ENCODE measurements around the gene CRACR2A. TPM values are rescaled to one million over a fixed set of nuclear protein-coding genes. Genes with fewer than 3 reads are reported as not detected.
A peak's percentile ranks its signal among the peaks of the same experiment; 100 is the strongest.

Gene CRACR2A
- total RNA-seq, 2 donors from 2014 or later, result 1.1 to 4.7 TPM

- Histone ChIP-seq H3K36me3 (ENCODE audit: control insufficient read depth, insufficient read depth, low read length) (no peaks in the 10 kb centered on the region), H3K4me3 (ENCODE audit: low read length) (no peak overlapping the region), H3K9me3 (ENCODE audit: control insufficient read depth, low read length) (no peaks in the 10 kb centered on the region), H3K27me3 (ENCODE audit: control insufficient read depth, insufficient read depth, low read length, poor library complexity, severe bottlenecking) (peaks cover 6% of the 10 kb centered on the region), H3K4me1 (ENCODE audit: control insufficient read depth, insufficient read depth, low read length) (no peaks in the 10 kb centered on the region), H3K27ac (ENCODE audit: low read depth, low read length) (no peak overlapping the region), H3K9ac (ENCODE audit: extremely low read depth, low read length, poor library complexity, severe bottlenecking) (no peak overlapping the region)
- DNase-seq, result no peak
- Mint-ChIP-seq H3K9me3 (no peaks in the 10 kb centered on the region), H3K27me3 (ENCODE audit: insufficient read depth) (no peaks in the 10 kb centered on the region), H3K27ac (no peak overlapping the region), H3K36me3 (ENCODE audit: low read depth) (no peaks in the 10 kb centered on the region), H3K4me3 (no peak overlapping the region), H3K4me1 (no peaks in the 10 kb centered on the region)
- no peak for TF ChIP-seq CTCF (conservative IDR thresholded peaks at IDR 0.05)
- 85 to 88% methylated on average over 7 to 8 of the region's 8 CpGs for WGBS, 2 experiments (ENCODE audit: insufficient coverage in 1 of 2, insufficient read length in 1 of 2)
These were observed 140.8 kb downstream of the CRACR2A start for GRCh38 chr12:3611860-3612703.

GRCh38 chr12:3607821-3608220 is 145.1 kb downstream of the CRACR2A start:
- DNase-seq, result no peak
- Histone ChIP-seq H3K27me3 (ENCODE audit: control insufficient read depth, insufficient read depth, low read length, poor library complexity, severe bottlenecking) (peaks cover 12% of the 10 kb centered on the region), H3K9me3 (ENCODE audit: control insufficient read depth, low read length) (no peaks in the 10 kb centered on the region), H3K4me3 (ENCODE audit: low read length) (no peak overlapping the region), H3K36me3 (ENCODE audit: control insufficient read depth, insufficient read depth, low read length) (no peaks in the 10 kb centered on the region), H3K4me1 (ENCODE audit: control insufficient read depth, insufficient read depth, low read length) (peaks cover 4% of the 10 kb centered on the region), H3K27ac (ENCODE audit: low read depth, low read length) (no peak overlapping the region), H3K9ac (ENCODE audit: extremely low read depth, low read length, poor library complexity, severe bottlenecking) (no peak overlapping the region)
- Mint-ChIP-seq H3K9me3 (no peaks in the 10 kb centered on the region), H3K4me1 (peaks cover 26% of the 10 kb centered on the region), H3K36me3 (ENCODE audit: low read depth) (no peaks in the 10 kb centered on the region), H3K27me3 (ENCODE audit: insufficient read depth) (peaks cover 8% of the 10 kb centered on the region), H3K27ac (no peak overlapping the region), H3K4me3 (no peak overlapping the region)
- 90 to 91% methylated on average over 2 to 3 of the region's 4 CpGs for WGBS, 2 experiments (ENCODE audit: insufficient coverage in 1 of 2, insufficient read length in 1 of 2)
- TF ChIP-seq CTCF (conservative IDR thresholded peaks at IDR 0.05), result no peak

GRCh38 chr12:3607039-3607720 is 145.7 kb downstream of the CRACR2A start:
- no peak for TF ChIP-seq CTCF (conservative IDR thresholded peaks at IDR 0.05)
- Histone ChIP-seq H3K4me1 (ENCODE audit: control insufficient read depth, insufficient read depth, low read length) (peaks cover 4% of the 10 kb centered on the region), H3K27me3 (ENCODE audit: control insufficient read depth, insufficient read depth, low read length, poor library complexity, severe bottlenecking) (peaks cover 12% of the 10 kb centered on the region), H3K27ac (ENCODE audit: low read depth, low read length) (peak overlapping the region; percentile 76), H3K4me3 (ENCODE audit: low read length) (no peak overlapping the region), H3K9me3 (ENCODE audit: control insufficient read depth, low read length) (no peaks in the 10 kb centered on the region), H3K9ac (ENCODE audit: extremely low read depth, low read length, poor library complexity, severe bottlenecking) (no peak overlapping the region), H3K36me3 (ENCODE audit: control insufficient read depth, insufficient read depth, low read length) (no peaks in the 10 kb centered on the region)
- no peak overlapping the region for H3K27ac Mint-ChIP-seq
- peaks cover 8% of the 10 kb centered on the region for H3K27me3 Mint-ChIP-seq (ENCODE audit: insufficient read depth)
- H3K36me3 Mint-ChIP-seq (ENCODE audit: low read depth), result no peaks in the 10 kb centered on the region
- no peak for DNase-seq
- H3K4me1 Mint-ChIP-seq, result peaks cover 32% of the 10 kb centered on the region
- WGBS, 2 experiments (ENCODE audit: insufficient coverage in 1 of 2, insufficient read length in 1 of 2), result 71 to 82% methylated on average over 8 to 9 of the region's 9 CpGs
- no peaks in the 10 kb centered on the region for H3K9me3 Mint-ChIP-seq
- H3K4me3 Mint-ChIP-seq, result no peak overlapping the region

Data from endodermal cell (in vitro differentiated cells).